Psoas muscle (tissue), 8 donors: ENCODE results near the gene CCDC92. TPM values are rescaled to one million over a fixed set of nuclear protein-coding genes. Genes with fewer than 3 reads are reported as not detected.

Source experiments
- ATAC-seq, 4 donors: fragments of 200-7000 bp; cut with Tn5 transposase; one replicate each; pipeline ENCODE4 v1.9.1; 2020; ENCODE audit warnings: moderate library complexity in 3 of 4, mild to moderate bottlenecking in 2 of 4
- DNase-seq, 2 donors: peaks; one replicate each; pipeline ENCODE4 v3.0.0-alpha.2; 2020
- H3K27ac ChIP-seq: fragments of 200-600 bp; one replicate; pipeline ENCODE4 v1.8.0; 2022
- H3K27me3 ChIP-seq, 3 donors: fragments of 200-600 bp in 1 of 3; one replicate each; pipeline versions ENCODE4 v1.6.1 to v1.8.0; 2013 to 2022; ENCODE audit warnings: low read length in 2 of 3, mild to moderate bottlenecking in 2 of 3, moderate library complexity in 1 of 3; ENCODE audit not compliant: insufficient read depth in 3 of 3
- H3K36me3 ChIP-seq, 2 donors: fragments of 200-600 bp in 1 of 2; one replicate each; pipeline versions ENCODE4 v1.6.1 to v1.8.0; 2013 to 2022; ENCODE audit warnings: low read depth in 1 of 2, mild to moderate bottlenecking in 1 of 2, moderate library complexity in 1 of 2; ENCODE audit not compliant: insufficient read depth in 1 of 2
- H3K4me1 ChIP-seq: fragments of 200-600 bp; one replicate; pipeline ENCODE4 v1.8.0; 2022
- H3K4me3 ChIP-seq: fragments of 200-600 bp; one replicate; pipeline ENCODE4 v1.8.0; 2022; ENCODE audit warnings: mild to moderate bottlenecking
- H3K9me3 ChIP-seq: fragments of 200-600 bp; one replicate; pipeline ENCODE4 v1.8.0; 2022
- CTCF ChIP-seq: fragments of 200-600 bp; IDR thresholded peaks from one replicate; pipeline ENCODE4 v1.8.0; 2022; ENCODE audit warnings: antibody characterized with exemption
- WGBS, 3 donors: extraction: QIAGEN DNeasy Blood & Tissue Kit; methylation state at CpG; one replicate each; pipeline versions ENCODE4 v1.1.6 to v1.1.7; 2013; 5-methylcytosine and 5-hydroxymethylcytosine counted together
- intact Hi-C, 2 donors: fragments of 100-400 bp; cut with DNase I; formaldehyde crosslinking; loops; one replicate each; pipeline versions ENCODE4 v1.11.0 to v1.14.2; 2022
- polyA plus RNA-seq, 3 donors: library from polyadenylated mRNA; stranded (reverse); fragments of 200-250 nt; gene quantifications; one replicate each; pipeline ENCODE4 v1.2.3, GENCODE V29; 2013
- total RNA-seq, 4 donors: library from RNA; stranded (reverse); fragmentation: NEBNext Ultra II Directional in 2 of 4; extraction: Animal tissue kit (Norgen Biotek cat#: 25700) in 2 of 4; gene quantifications; one replicate each; pipeline versions ENCODE4 v1.2.1 to v1.2.4, GENCODE V29; 2021 to 2023
- donor health status: healthy with polysubstance abuse.
- donor health status: DM: no; HTN: no; CAD: no; lungs with moderate emphysema.
- donor health status: Bipolar disorder and iron deficiency.
- donor health status: healthy.
- donor health status: DM: yes; HTN: yes; CAD: no.
- donor health status: DM: no; HTN: no; CAD: no.
- donor health status: DM: no; HTN: no; CAD: no.
- donor health status: DM: yes; HTN: yes; CAD: no.

CCDC92 gene
- total and polyA plus RNA-seq, 7 donors = 27.9 to 83.2 (median 41.1) TPM

DNA sequence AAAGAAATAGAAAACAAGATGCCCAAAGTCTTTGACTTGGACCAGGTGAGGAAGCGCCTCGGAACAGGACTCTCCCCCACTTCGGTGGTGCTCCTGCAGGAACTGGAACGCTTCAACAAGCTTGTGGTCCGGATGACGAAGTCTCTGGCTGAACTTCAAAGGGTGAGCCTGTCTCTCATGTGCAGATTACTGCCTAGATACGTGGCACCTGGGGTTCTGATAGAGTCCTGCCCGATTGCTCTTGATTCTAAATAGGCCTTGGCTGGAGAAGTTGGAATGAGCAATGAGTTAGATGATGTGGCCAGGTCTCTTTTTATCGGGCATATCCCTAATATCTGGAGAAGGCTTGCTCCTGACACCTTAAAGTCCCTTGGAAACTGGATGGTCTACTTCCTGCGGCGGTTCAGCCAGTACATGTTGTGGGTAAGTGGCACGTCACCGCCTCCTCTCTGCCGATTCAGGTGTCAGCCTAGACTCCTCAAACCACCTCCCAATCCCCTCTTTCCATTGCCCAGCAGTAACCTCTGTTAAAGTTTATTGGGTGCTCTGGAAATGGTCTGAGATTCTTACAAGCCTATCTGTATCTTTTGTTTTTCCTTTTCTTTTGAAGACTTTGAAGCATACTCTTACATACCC is 40.8 kb downstream of the CCDC92 start:
- no peak for ATAC-seq
- Histone ChIP-seq H3K27ac (no peak overlapping the region), H3K4me1 (no peaks in the 10 kb centered on the region), H3K4me3 (no peak overlapping the region), H3K27me3 (peaks cover 0 to 11% (median 2%) of the 10 kb centered on the region in 3 donors), H3K9me3 (no peaks in the 10 kb centered on the region), H3K36me3 (peaks cover 0 to 16% of the 10 kb centered on the region in 2 donors)
- no peak for TF ChIP-seq CTCF
- DNase-seq = no peak
- 87% methylated on average over 14 of the region's 14 CpGs for WGBS, 3 donors
- intact Hi-C loops = no loop called here

GRCh38 chr12:123929946-123930583 is 42.6 kb downstream of the CCDC92 start:
- Histone ChIP-seq H3K9me3 (no peaks in the 10 kb centered on the region), H3K27ac (no peak overlapping the region), H3K27me3 (peaks cover 0 to 11% (median 2%) of the 10 kb centered on the region in 3 donors), H3K4me1 (no peaks in the 10 kb centered on the region), H3K4me3 (no peak overlapping the region), H3K36me3 (no peaks in the 10 kb centered on the region)
- no peak for TF ChIP-seq CTCF
- intact Hi-C loops = no loop called here
- DNase-seq (no peak), ATAC-seq (no peak)
- WGBS, 3 donors = 76 to 79% (median 78%) methylated on average over 9 of the region's 9 CpGs

DNA sequence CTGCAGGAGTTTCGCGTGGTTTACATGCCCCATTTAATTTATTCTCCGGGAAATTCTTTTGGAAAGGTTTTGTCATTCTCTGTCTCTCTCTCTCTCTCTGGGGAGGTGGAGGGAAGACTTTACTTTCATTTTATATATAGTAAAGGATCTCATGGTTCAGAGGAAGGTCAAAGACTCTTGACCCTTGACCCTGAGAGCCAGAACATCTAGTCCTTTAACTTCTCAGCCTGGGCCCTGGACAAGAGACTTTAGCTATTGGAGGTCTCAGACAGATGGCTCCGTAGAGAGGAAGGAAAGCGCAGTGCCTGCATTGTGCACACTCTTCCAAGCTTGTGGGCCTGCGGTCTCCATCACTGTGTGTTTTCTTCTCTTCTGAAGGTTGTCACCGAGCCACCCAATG is 43.7 kb downstream of the CCDC92 start:
- no peak for DNase-seq
- Histone ChIP-seq H3K4me1 (no peaks in the 10 kb centered on the region), H3K27ac (no peak overlapping the region), H3K36me3 (no peaks in the 10 kb centered on the region), H3K27me3 (peaks cover 0 to 11% (median 2%) of the 10 kb centered on the region in 3 donors), H3K9me3 (no peaks in the 10 kb centered on the region), H3K4me3 (no peak overlapping the region)
- intact Hi-C loops = no loop called here
- no peak for ATAC-seq
- no peak for TF ChIP-seq CTCF
- 67 to 70% (median 70%) methylated on average over 7 of the region's 7 CpGs for WGBS, 3 donors

GRCh38 chr12:123928274-123928865 is 44.3 kb downstream of the CCDC92 start:
- no peak overlapping the region for H3K4me3 ChIP-seq
- intact Hi-C loops = no loop called here

More at GRCh38 chr12:123928274-123928865, 44.3 kb downstream of the CCDC92 start:
- Histone ChIP-seq H3K4me1 (no peaks in the 10 kb centered on the region), H3K36me3 (no peaks in the 10 kb centered on the region), H3K9me3 (no peaks in the 10 kb centered on the region), H3K27ac (no peak overlapping the region), H3K27me3 (peaks cover 0 to 11% (median 2%) of the 10 kb centered on the region in 3 donors)
- ATAC-seq (no peak), DNase-seq (no peak)
- no peak for TF ChIP-seq CTCF
- 59 to 75% (median 61%) methylated on average over 15 of the region's 15 CpGs for WGBS, 3 donors
